ENCODE measurements around the gene TMTC2.

The TMTC2 gene

GRCh38 chr12:82686168-82687020, at the start of gene TMTC2:
Gene TMTC2, plus strand, starts transcription at chr12:82686906.
- DNase-seq = peak; percentile 94

- DNase-seq = no peak
These were observed 48.4 kb upstream of the TMTC2 start for GRCh38 chr12:82638324-82638723.

GRCh38 chr12:82644896-82645295, 41.8 kb upstream of the TMTC2 start:
- no peak for DNase-seq

- no peak for DNase-seq
These were observed 41.3 kb upstream of the TMTC2 start for GRCh38 chr12:82645414-82645813.

- no peak for DNase-seq
These were observed 38.9 kb upstream of the TMTC2 start for GRCh38 chr12:82647853-82648252.

GRCh38 chr12:82648259-82648909, 38.3 kb upstream of the TMTC2 start:
- no peak for DNase-seq

- no peak for DNase-seq
These were observed 35.9 kb upstream of the TMTC2 start for GRCh38 chr12:82650627-82651337.

- DNase-seq = no peak
These were observed 35.2 kb upstream of the TMTC2 start for GRCh38 chr12:82651489-82651888.

- DNase-seq = no peak
These were observed 34.6 kb upstream of the TMTC2 start for GRCh38 chr12:82652071-82652470.

- no peak for DNase-seq
These were observed 31.0 kb upstream of the TMTC2 start for GRCh38 chr12:82655751-82656150.

GRCh38 chr12:82659343-82660207, 27.1 kb upstream of the TMTC2 start:
- DNase-seq = no peak

GRCh38 chr12:82660541-82661325, 26.0 kb upstream of the TMTC2 start:
- DNase-seq = no peak

GRCh38 chr12:82663893-82664292, 22.8 kb upstream of the TMTC2 start:
- DNase-seq = no peak

GRCh38 chr12:82665142-82665923, 21.4 kb upstream of the TMTC2 start:
- no peak for DNase-seq

GRCh38 chr12:82666830-82667229, 19.9 kb upstream of the TMTC2 start:
- DNase-seq = no peak

- no peak for DNase-seq
These were observed 15.0 kb upstream of the TMTC2 start for GRCh38 chr12:82671673-82672195.

- DNase-seq = no peak
These were observed 13.8 kb upstream of the TMTC2 start for GRCh38 chr12:82672811-82673495.

GRCh38 chr12:82673698-82674097, 13.0 kb upstream of the TMTC2 start:
- DNase-seq = no peak

- DNase-seq = no peak
These were observed 11.5 kb upstream of the TMTC2 start for GRCh38 chr12:82675246-82675645.

GRCh38 chr12:82682326-82682725, 4.4 kb upstream of the TMTC2 start:
- DNase-seq = no peak

Measured in stimulated activated CD8-positive, alpha-beta memory T cell treated with anti-CD3 and anti-CD28 coated beads, Interleukin-4, amount 100 ng/mL, for 48 hours (primary cell).